ENCODE results near the gene NRSN2. TPM values are rescaled to one million over a fixed set of nuclear protein-coding genes. Genes with fewer than 3 reads are reported as not detected.
"Not testable (repeated sequence)": the region's sequence is repeated elsewhere in the genome, so short reads cannot be mapped to it uniquely, and the experiment has no call there.

NRSN2 gene
- total RNA-seq, 2 experiments from 2014 or later, result 0.87 to 1.2 TPM

- Mint-ChIP-seq H3K27me3 (peaks cover 12% of the 10 kb centered on the region), H3K27ac (peak overlapping the region; percentile 47), H3K9me3 (no peaks in the 10 kb centered on the region), H3K4me1 (peaks cover 29% of the 10 kb centered on the region), H3K36me3 (ENCODE audit: low read depth) (no peaks in the 10 kb centered on the region), H3K4me3 (no peak overlapping the region)
- DNase-seq, result no peak
- CTCF ChIA-PET, result interaction anchor here (0.5 kb wide), 1 partner anchor 43 kb away, joined by 4 read pairs; no protein-coding TSS in a partner anchor
- POLR2A ChIA-PET, result no interaction called here
These were observed 2.3 kb downstream of the NRSN2 start for GRCh38 chr20:348972-349841.

- no peak for DNase-seq
- POLR2A ChIA-PET, result no interaction called here
- no peak overlapping the region for H3K27ac Mint-ChIP-seq
- peaks cover 4% of the 10 kb centered on the region for H3K27me3 Mint-ChIP-seq
- peaks cover 25% of the 10 kb centered on the region for H3K4me1 Mint-ChIP-seq
- H3K36me3 Mint-ChIP-seq (ENCODE audit: low read depth), result no peaks in the 10 kb centered on the region
- no peak overlapping the region for H3K4me3 Mint-ChIP-seq
- H3K9me3 Mint-ChIP-seq, result no peaks in the 10 kb centered on the region
- CTCF ChIA-PET, result interaction anchor here (0.7 to 2.2 kb wide), 5 partner anchors 8 to 292 kb away, joined by 3 to 13 read pairs (median 4); no protein-coding TSS in a partner anchor
These were observed 6.3 kb downstream of the NRSN2 start for GRCh38 chr20:353166-353565.

- peak; percentile 83 for DNase-seq
- Mint-ChIP-seq H3K36me3 (ENCODE audit: low read depth) (no peaks in the 10 kb centered on the region), H3K4me1 (peaks cover 18% of the 10 kb centered on the region), H3K9me3 (no peaks in the 10 kb centered on the region), H3K4me3 (no peak overlapping the region), H3K27me3 (no peaks in the 10 kb centered on the region), H3K27ac (peak overlapping the region; percentile 13)
- ChIA-PET CTCF (interaction anchor here (0.5 to 2.2 kb wide), 31 partner anchors 9 to 310 kb away, joined by 3 to 18 read pairs (median 4); partner anchors contain the start of gene TBC1D20), POLR2A (no interaction called here)
These were observed 7.5 kb downstream of the NRSN2 start for GRCh38 chr20:354298-354977.

GRCh38 chr20:356154-356553 lies 9.2 kb downstream of the NRSN2 start:
- CTCF ChIA-PET, result interaction anchor here (0.6 to 1.8 kb wide), 6 partner anchors 11 to 476 kb away, joined by 3 to 8 read pairs (median 3); no protein-coding TSS in a partner anchor
- H3K9me3 Mint-ChIP-seq; H3K36me3 Mint-ChIP-seq (ENCODE audit: low read depth); H3K4me3 Mint-ChIP-seq; DNase-seq; H3K27ac Mint-ChIP-seq; H3K27me3 Mint-ChIP-seq; POLR2A ChIA-PET: not testable (repeated sequence)
- H3K4me1 Mint-ChIP-seq, result peaks cover 18% of the 10 kb centered on the region

GRCh38 chr20:356745-357144 lies 9.8 kb downstream of the NRSN2 start:
- H3K4me3 Mint-ChIP-seq, result no peak overlapping the region
- H3K27ac Mint-ChIP-seq, result no peak overlapping the region
- H3K36me3 Mint-ChIP-seq (ENCODE audit: low read depth), result no peaks in the 10 kb centered on the region
- POLR2A ChIA-PET, result no interaction called here
- H3K9me3 Mint-ChIP-seq, result no peaks in the 10 kb centered on the region
- peaks cover 15% of the 10 kb centered on the region for H3K4me1 Mint-ChIP-seq
- no peaks in the 10 kb centered on the region for H3K27me3 Mint-ChIP-seq
- no peak for DNase-seq
- CTCF ChIA-PET, result interaction anchor here (1.1 kb wide), 1 partner anchor 118 kb away, joined by 3 read pairs; no protein-coding TSS in a partner anchor

GRCh38 chr20:358891-359555 lies 12.1 kb downstream of the NRSN2 start:
- no peaks in the 10 kb centered on the region for H3K27me3 Mint-ChIP-seq
- peaks cover 15% of the 10 kb centered on the region for H3K4me1 Mint-ChIP-seq
- DNase-seq, result no peak
- no peak overlapping the region for H3K27ac Mint-ChIP-seq
- H3K9me3 Mint-ChIP-seq, result no peaks in the 10 kb centered on the region
- no peaks in the 10 kb centered on the region for H3K36me3 Mint-ChIP-seq (ENCODE audit: low read depth)
- no peak overlapping the region for H3K4me3 Mint-ChIP-seq
- ChIA-PET POLR2A (no interaction called here), CTCF (interaction anchor here (1.1 kb wide), 1 partner anchor 13 kb away, joined by 3 read pairs; no protein-coding TSS in a partner anchor)

GRCh38 chr20:361561-361960 lies 14.7 kb downstream of the NRSN2 start:
- ChIA-PET CTCF (interaction anchor here (0.6 to 1.8 kb wide), 4 partner anchors 10 to 75 kb away, joined by 3 to 6 read pairs (median 4); no protein-coding TSS in a partner anchor), POLR2A (interaction anchor here (1.4 kb wide), 1 partner anchor 19 kb away, joined by 4 read pairs; the partner anchor contains the start of gene TRIB3)
- Mint-ChIP-seq H3K36me3 (ENCODE audit: low read depth) (no peaks in the 10 kb centered on the region), H3K9me3 (no peaks in the 10 kb centered on the region), H3K4me1 (peaks cover 32% of the 10 kb centered on the region), H3K4me3 (no peak overlapping the region), H3K27me3 (no peaks in the 10 kb centered on the region), H3K27ac (peak overlapping the region; percentile 9)
- DNase-seq, result no peak

- no peaks in the 10 kb centered on the region for H3K9me3 Mint-ChIP-seq
- DNase-seq, result peak; percentile 50
- peaks cover 37% of the 10 kb centered on the region for H3K4me1 Mint-ChIP-seq
- ChIA-PET POLR2A (interaction anchor here (1.4 kb wide), 1 partner anchor 18 kb away, joined by 4 read pairs; the partner anchor contains the start of gene TRIB3), CTCF (interaction anchor here (0.6 to 1.9 kb wide), 13 partner anchors 8 to 150 kb away, joined by 3 to 8 read pairs (median 4); no protein-coding TSS in a partner anchor)
- H3K27me3 Mint-ChIP-seq, result no peaks in the 10 kb centered on the region
- H3K4me3 Mint-ChIP-seq, result no peak overlapping the region
- peak overlapping the region; percentile 58 for H3K27ac Mint-ChIP-seq
- H3K36me3 Mint-ChIP-seq (ENCODE audit: low read depth), result no peaks in the 10 kb centered on the region
These were observed 15.7 kb downstream of the NRSN2 start for GRCh38 chr20:362271-363254.

GRCh38 chr20:363319-364078 lies 16.6 kb downstream of the NRSN2 start:
- Mint-ChIP-seq H3K27me3 (no peaks in the 10 kb centered on the region), H3K4me3 (no peak overlapping the region), H3K36me3 (ENCODE audit: low read depth) (peaks cover under 1% of the 10 kb centered on the region), H3K4me1 (peaks cover 39% of the 10 kb centered on the region), H3K27ac (no peak overlapping the region), H3K9me3 (no peaks in the 10 kb centered on the region)
- ChIA-PET POLR2A (no interaction called here), CTCF (interaction anchor here (0.7 to 1.9 kb wide), 6 partner anchors 9 to 49 kb away, joined by 3 to 8 read pairs (median 3); no protein-coding TSS in a partner anchor)
- no peak for DNase-seq

- ChIA-PET POLR2A (no interaction called here), CTCF (interaction anchor here (1.3 to 2.4 kb wide), 3 partner anchors 11 to 17 kb away, joined by 5 to 13 read pairs (median 7); partner anchors contain the start of gene TRIB3)
These were observed 18.2 kb downstream of the NRSN2 start for GRCh38 chr20:364905-365794.

More at GRCh38 chr20:364905-365794, 18.2 kb downstream of the NRSN2 start:
- no peak for DNase-seq
- Mint-ChIP-seq H3K27ac (peak overlapping the region; percentile 81), H3K36me3 (ENCODE audit: low read depth) (peaks cover 3% of the 10 kb centered on the region), H3K4me1 (peaks cover 46% of the 10 kb centered on the region), H3K27me3 (no peaks in the 10 kb centered on the region), H3K9me3 (no peaks in the 10 kb centered on the region), H3K4me3 (peak overlapping the region; percentile 24)
